ENCODE measurements around the gene PFN3. TPM values are rescaled to one million over a fixed set of nuclear protein-coding genes. Genes with fewer than 3 reads are reported as not detected.
A peak's percentile ranks its signal among the peaks of the same experiment; 100 is the strongest.

PFN3 gene
- total RNA-seq, 4 donors from 2014 or later = not detected

GRCh38 chr5:177368869-177369644 is 31.4 kb downstream of the PFN3 start:
- TF ChIP-seq CTCF (IDR thresholded peaks at IDR 0.05) = peak in 1 of 3 donors; percentile 26
- no peak for TF ChIP-seq POLR2A (IDR thresholded peaks at IDR 0.05)
- WGBS, 2 donors = 53 to 57% methylated on average over 5 of the region's 5 CpGs
- intact Hi-C loops (cut with DNase I; ENCODE audit: low total_unique reads) = no loop called here
- no peak overlapping the region for H3K4me3 ChIP-seq (ENCODE audit: low read depth, poor library complexity, severe bottlenecking)
- DNase-seq (ENCODE audit: low spot score in 2 of 2) = no peak

GRCh38 chr5:177367981-177368868 is 32.2 kb downstream of the PFN3 start:
- no peak overlapping the region for H3K4me3 ChIP-seq (ENCODE audit: low read depth, poor library complexity, severe bottlenecking)
- WGBS, 2 donors = 84 to 85% methylated on average over 29 of the region's 29 CpGs
- intact Hi-C loops (cut with DNase I; ENCODE audit: low total_unique reads) = no loop called here
- no peak for TF ChIP-seq CTCF (IDR thresholded peaks at IDR 0.05)
- no peak for TF ChIP-seq POLR2A (IDR thresholded peaks at IDR 0.05)
- DNase-seq (ENCODE audit: low spot score in 2 of 2) = no peak

- no peak for TF ChIP-seq POLR2A (IDR thresholded peaks at IDR 0.05)
- no peak for TF ChIP-seq CTCF (IDR thresholded peaks at IDR 0.05)
- DNase-seq (ENCODE audit: low spot score in 2 of 2) = no peak
- WGBS, 2 donors = 32 to 45% methylated on average over 17 to 22 of the region's 46 CpGs
- H3K4me3 ChIP-seq (ENCODE audit: low read depth, poor library complexity, severe bottlenecking) = no peak overlapping the region
- intact Hi-C loops (cut with DNase I; ENCODE audit: low total_unique reads) = no loop called here
Observed at GRCh38 chr5:177367323-177367848, 33.1 kb downstream of the PFN3 start.

GRCh38 chr5:177366528-177367322 is 33.7 kb downstream of the PFN3 start:
- intact Hi-C loops (cut with DNase I; ENCODE audit: low total_unique reads) = no loop called here
- 9 to 19% methylated on average over 31 to 36 of the region's 36 CpGs for WGBS, 2 donors
- H3K4me3 ChIP-seq (ENCODE audit: low read depth, poor library complexity, severe bottlenecking) = peak overlapping the region; percentile 15
- TF ChIP-seq POLR2A (IDR thresholded peaks at IDR 0.05) (no peak), CTCF (IDR thresholded peaks at IDR 0.05) (no peak)
- peak; percentile 85 to 97 for DNase-seq (ENCODE audit: low spot score in 2 of 2)

- 86 to 91% methylated on average over 9 to 14 of the region's 14 CpGs for WGBS, 2 donors
- intact Hi-C loops (cut with DNase I; ENCODE audit: low total_unique reads) = no loop called here
- no peak for DNase-seq (ENCODE audit: low spot score in 2 of 2)
- no peak overlapping the region for H3K4me3 ChIP-seq (ENCODE audit: low read depth, poor library complexity, severe bottlenecking)
- TF ChIP-seq POLR2A (IDR thresholded peaks at IDR 0.05) = no peak
- no peak for TF ChIP-seq CTCF (IDR thresholded peaks at IDR 0.05)
Observed at GRCh38 chr5:177365845-177366527, 34.5 kb downstream of the PFN3 start.

Data from lower leg skin (tissue), 4 donors.